GM18499 (cell line): ENCODE results near the gene PLXNA2.

Source experiments
- ATAC-seq: cut with Tn5 transposase; IDR thresholded peaks from one replicate; pipeline ENCODE4 v1.9.1; 2021; ENCODE audit warnings: moderate number of reproducible peaks; ENCODE audit not compliant: insufficient read depth, unreplicated experiment

PLXNA2 gene

DNA sequence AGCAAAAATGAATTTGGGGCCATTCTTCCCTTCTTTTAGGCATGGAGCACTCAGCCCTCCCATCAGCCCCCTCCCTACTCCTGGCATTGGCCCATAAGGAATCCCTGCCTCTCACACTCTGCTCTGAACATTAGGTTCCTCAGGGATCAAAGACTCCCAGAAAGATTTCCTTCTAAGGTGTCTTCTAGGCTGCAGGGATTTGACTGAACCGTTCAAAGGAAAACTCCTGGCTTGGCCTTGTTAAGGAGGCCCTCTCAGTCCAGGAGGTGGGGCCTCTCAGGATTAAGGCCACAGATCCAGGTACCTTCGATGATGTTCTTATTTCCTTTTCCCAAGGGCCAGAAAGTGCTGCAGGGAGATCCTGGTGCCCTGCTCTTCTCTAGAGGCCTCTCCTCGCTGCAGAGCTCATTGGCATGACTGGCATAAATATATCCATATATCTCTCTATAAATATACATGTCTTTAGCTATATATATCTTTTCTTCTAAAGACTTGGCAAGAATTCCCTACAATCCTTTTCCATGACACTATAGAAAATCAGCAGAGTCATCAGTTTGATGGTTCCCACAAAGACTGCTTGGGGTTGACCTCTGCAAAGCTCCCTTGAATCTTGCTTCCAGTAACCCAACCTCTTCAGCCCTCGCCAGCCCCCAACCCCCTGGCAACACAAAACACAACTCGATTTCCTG is 59.1 kb downstream of the PLXNA2 start:
- no peak for ATAC-seq

DNA sequence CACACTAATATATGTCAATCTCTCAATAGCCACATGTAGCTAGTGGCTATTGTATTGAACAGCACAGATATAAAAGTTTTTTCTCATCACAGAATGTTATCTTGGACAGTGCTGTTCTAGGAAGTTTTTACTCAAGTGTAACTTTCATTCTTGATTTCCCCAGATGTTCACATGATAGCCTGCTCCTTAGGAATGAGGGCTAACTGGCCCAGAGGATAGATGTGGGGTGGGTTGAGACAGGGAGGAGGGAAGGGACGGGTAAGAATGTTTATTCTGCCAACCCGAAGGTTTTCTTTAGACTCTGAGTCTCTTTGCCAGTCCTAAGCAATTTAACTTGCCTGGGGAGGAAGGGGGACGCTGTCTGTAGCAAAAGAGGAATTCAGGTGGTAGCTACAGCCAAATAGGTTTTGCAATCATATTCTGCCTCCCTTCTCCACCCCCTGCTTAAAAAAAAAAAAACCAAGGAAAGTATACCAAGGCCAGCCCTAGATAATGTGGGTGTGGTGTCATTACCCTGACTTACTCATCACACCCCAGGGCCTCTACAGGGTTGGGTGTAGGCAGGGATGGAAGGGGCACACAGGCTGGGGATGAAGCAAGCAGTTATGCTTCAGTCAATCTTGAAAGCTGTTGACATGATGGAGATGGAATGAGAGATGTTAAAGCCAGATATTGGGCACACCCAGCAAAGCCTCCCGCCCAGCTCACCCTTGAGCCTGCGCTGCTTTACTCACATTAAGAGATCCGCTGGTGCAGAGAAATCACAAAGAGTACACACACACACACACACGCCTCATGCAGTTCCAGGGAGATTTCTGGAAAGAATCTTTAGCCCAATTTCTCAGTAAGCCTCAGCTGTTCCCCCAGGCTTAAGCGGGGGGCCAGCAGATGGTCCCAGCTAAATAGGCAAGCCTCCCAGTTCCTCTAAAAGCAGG is 59.9 kb downstream of the PLXNA2 start:
- ATAC-seq, result no peak

- ATAC-seq, result no peak
Observed at GRCh38 chr1:208182880-208183645, 61.1 kb downstream of the PLXNA2 start.

DNA sequence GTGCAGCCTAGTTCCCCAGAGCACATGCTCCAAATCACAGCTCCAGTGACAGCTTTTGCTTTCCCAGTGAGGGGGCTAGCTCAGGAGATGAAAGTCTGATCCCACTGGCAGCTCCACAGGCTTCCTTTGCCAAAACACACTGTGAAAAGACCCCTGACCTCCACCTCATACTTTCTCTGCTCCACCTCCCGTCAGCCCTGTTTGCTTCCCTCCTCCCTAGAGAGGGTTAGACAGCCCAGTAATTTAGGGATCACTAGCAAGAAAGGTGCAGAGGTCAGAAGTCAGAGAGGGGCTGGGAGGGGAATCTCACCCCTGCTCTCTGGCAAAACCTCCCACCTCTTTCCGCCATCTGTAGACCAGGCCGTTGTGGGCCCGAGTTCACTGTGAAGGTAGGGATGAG is 62.8 kb downstream of the PLXNA2 start:
- ATAC-seq, result no peak

GRCh38 chr1:208180421-208180820 is 63.8 kb downstream of the PLXNA2 start:
- ATAC-seq, result no peak

DNA sequence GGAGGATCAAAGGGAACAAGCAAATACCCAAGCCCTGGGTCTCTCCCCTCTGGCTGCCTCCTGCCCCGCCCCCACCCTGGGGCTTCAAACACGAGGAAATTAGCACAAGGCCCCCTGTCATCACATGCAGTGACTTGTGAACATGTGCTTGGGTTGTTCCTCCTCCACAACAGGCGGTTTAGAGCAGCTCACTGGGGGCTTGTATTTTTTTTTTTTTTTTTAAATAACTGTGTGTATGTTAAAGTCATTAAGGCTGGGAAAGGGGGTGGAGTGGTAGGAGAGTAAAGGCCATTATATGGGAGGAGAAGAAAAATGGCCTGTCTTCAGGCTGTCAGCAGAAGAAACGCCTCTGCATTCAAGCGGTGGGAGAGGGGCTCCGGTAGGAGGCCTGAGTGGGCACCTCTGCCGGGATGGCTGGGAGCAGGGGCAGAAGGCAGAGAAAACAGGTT is 64.2 kb downstream of the PLXNA2 start:
- no peak for ATAC-seq

DNA sequence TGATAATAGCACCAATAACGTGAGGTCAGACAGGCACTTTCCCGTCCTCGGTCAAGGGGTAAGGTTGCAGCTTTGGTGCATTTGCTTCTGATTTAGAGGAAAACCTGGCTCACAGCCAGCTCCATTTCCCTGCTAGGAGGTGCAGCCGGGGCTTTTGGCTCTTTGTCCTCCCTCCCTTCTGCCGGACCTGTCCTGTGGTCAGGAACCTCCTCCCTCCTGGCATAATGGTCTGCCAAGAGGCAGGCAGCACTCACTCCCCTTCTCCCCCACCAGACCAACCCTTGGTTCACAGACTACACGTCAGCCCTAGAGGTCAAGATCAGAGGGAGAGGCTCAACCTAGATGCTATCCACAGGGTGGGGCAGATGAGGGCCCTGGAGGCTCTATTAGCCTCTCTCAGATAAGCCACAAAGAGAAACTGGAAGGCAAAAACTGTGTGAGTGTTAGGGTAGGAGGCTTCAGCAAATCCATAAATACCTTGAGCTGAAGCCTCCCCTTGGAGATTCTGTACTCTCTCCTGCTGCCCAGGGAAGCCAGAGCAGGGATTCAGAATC is 64.8 kb downstream of the PLXNA2 start:
- ATAC-seq, result no peak

DNA sequence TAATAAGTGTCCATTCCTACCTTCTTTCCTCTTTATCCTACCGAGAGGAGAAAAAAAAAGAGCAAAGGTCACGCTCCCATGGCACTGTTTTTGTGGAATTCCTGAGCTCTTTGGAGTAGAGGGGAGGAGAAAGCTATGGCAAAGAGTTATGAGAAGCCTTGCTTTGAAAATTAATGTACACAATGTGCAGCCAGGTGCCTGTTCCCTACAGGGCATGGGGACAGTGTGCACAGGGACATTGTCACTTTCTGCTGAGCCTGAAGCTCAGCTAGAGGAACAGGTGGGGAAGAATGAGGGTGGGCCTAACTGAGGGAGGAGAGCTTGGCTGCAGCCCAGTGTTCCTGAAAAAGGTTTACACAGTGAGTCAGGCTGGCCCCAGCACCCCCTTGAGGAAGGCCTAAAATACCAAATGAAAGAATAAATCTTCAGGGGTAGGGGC is 66.1 kb downstream of the PLXNA2 start:
- no peak for ATAC-seq

GRCh38 chr1:208177656-208178055 is 66.5 kb downstream of the PLXNA2 start:
- peak; percentile 73 for ATAC-seq

- ATAC-seq, result no peak
Observed at GRCh38 chr1:208176649-208177048, 67.5 kb downstream of the PLXNA2 start.

GRCh38 chr1:208175508-208175895 is 68.7 kb downstream of the PLXNA2 start:
- no peak for ATAC-seq

- no peak for ATAC-seq
Observed at GRCh38 chr1:208174731-208175507, 69.3 kb downstream of the PLXNA2 start.

DNA sequence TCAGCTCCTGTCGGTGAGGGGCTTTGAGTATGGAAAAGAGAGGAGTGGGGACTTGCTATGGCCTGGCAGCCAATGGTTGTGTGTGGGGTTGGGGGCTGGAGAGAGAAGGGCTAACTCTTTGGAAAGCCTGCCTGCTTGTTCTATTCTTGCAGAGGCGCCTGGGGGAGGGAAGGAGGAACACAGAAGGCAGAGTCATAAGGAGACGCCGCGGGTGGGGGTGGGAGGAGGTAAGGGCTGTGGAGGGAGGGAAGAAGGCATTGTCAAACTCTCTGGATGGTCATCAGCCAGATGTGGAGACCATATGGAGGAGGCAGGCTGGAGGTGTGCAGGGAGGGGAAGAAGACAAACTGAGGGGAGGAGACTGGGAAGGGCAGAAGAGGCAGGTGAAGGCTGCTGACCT is 70.0 kb downstream of the PLXNA2 start:
- ATAC-seq, result no peak

GRCh38 chr1:208173749-208174148 is 70.4 kb downstream of the PLXNA2 start:
- no peak for ATAC-seq

GRCh38 chr1:208172423-208173145 is 71.6 kb downstream of the PLXNA2 start:
- ATAC-seq, result no peak

DNA sequence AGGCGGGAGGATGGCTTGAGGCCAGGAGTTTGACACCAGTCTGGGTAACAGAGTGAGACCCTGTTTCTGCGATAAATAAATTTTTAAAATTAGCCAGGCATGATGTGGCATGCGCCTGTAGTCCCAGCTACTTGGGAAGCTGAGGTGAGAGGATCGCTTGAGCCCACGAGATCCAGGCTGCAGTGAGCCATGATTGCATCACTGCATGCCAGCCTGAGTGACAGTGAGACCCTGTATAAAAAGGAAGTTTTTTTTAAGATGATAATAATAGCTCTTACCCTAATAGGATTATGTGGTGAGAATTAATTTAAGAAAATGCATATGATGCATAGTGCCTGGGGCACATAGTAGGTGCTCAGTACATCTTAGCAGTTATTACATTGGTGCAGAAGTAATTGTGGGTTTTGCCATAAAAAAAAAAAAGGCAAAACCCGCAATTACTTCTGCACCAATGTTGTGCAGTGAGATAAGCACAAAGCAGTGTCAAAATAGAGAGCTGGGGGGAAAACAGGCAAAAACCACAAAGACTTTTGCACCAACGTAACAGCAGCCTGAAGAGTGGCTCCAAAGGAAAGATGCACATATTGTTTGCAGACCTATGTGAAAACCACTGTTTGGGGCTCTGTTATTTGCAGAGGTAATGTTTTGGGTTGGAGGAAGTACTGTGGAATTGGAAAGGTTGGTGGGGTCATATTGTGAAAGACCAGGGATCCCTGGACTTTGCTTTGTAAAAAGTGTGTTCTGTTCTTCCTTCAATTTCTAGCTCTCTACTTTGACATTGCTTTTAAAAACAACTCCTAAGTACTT is 72.4 kb downstream of the PLXNA2 start:
- ATAC-seq, result no peak

GRCh38 chr1:208170252-208170651 is 73.9 kb downstream of the PLXNA2 start:
- no peak for ATAC-seq
